Measurements from ENCODE around the gene DRD4. TPM values are rescaled to one million over a fixed set of nuclear protein-coding genes. Genes with fewer than 3 reads are reported as not detected.
"Not testable (repeated sequence)": the region's sequence is repeated elsewhere in the genome, so short reads cannot be mapped to it uniquely, and the experiment has no call there.

Gene DRD4
- polyA plus RNA-seq, 4 donors = 0.51 to 1.4 (median 1.1) TPM

GRCh38 chr11:679271-680207 is 42.5 kb downstream of the DRD4 start:
- Histone ChIP-seq H3K27ac (ENCODE audit: low read depth in 1 of 3, low read length in 2 of 3) (no peak overlapping the region), H3K9me3 (ENCODE audit: control insufficient read depth in 2 of 2, insufficient read depth in 1 of 2, low read depth in 1 of 2, low read length in 1 of 2) (peaks cover 0 to 7% of the 10 kb centered on the region in 2 donors), H3K4me3 (ENCODE audit: low read depth in 1 of 3, low read length in 3 of 3) (no peak overlapping the region), H3K4me1 (ENCODE audit: control insufficient read depth in 3 of 3, insufficient read depth in 2 of 3, low read depth in 1 of 3, low read length in 2 of 3) (no peaks in the 10 kb centered on the region), H3K27me3 (ENCODE audit: control insufficient read depth in 3 of 3, insufficient read depth in 3 of 3, low read length in 3 of 3) (no peaks in the 10 kb centered on the region), H3K36me3 (ENCODE audit: control insufficient read depth in 3 of 3, insufficient read depth in 2 of 3, low read depth in 1 of 3, low read length in 3 of 3) (peaks cover 5 to 79% (median 6%) of the 10 kb centered on the region in 3 donors)
- DNase-seq (no peak), FAIRE-seq (no peak)
- WGBS, 3 donors = 94 to 95% (median 94%) methylated on average over 36 of the region's 36 CpGs

DNA sequence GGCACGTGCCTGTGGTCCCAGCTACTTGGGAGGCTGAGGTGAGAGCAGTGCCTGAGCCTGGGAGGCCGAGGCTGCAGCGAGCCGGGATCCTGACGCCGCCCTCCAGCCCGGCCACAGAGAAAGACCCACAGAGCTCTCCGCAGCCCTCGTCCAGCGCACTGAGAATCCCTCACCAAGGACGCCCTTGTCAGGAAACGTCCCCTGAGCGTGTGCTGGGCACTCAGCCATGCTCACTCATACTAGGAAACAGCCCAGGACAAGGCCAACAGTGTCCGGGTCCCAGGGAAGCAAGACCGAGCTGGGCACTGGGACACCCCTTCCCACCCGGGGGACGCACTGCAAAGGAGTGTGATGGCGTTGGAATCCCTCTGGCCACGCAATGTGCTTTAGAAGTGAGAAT is 43.4 kb downstream of the DRD4 start:
- FAIRE-seq (no peak), DNase-seq (no peak)
- Histone ChIP-seq H3K4me1 (ENCODE audit: control insufficient read depth in 3 of 3, insufficient read depth in 2 of 3, low read depth in 1 of 3, low read length in 2 of 3) (no peaks in the 10 kb centered on the region), H3K36me3 (ENCODE audit: control insufficient read depth in 3 of 3, insufficient read depth in 2 of 3, low read depth in 1 of 3, low read length in 3 of 3) (peaks cover 6 to 79% (median 7%) of the 10 kb centered on the region in 3 donors), H3K9me3 (ENCODE audit: control insufficient read depth in 2 of 2, insufficient read depth in 1 of 2, low read depth in 1 of 2, low read length in 1 of 2) (peaks cover 0 to 7% of the 10 kb centered on the region in 2 donors), H3K27me3 (ENCODE audit: control insufficient read depth in 3 of 3, insufficient read depth in 3 of 3, low read length in 3 of 3) (no peaks in the 10 kb centered on the region), H3K4me3 (ENCODE audit: low read depth in 1 of 3, low read length in 3 of 3) (no peak overlapping the region), H3K27ac (ENCODE audit: low read depth in 1 of 3, low read length in 2 of 3) (no peak overlapping the region)
- WGBS, 3 donors = 83 to 94% (median 93%) methylated on average over 19 of the region's 19 CpGs

- H3K27ac ChIP-seq (ENCODE audit: low read depth in 1 of 3, low read length in 2 of 3) = no peak overlapping the region
- peaks cover 6 to 83% (median 7%) of the 10 kb centered on the region in 3 donors for H3K36me3 ChIP-seq (ENCODE audit: control insufficient read depth in 3 of 3, insufficient read depth in 2 of 3, low read depth in 1 of 3, low read length in 3 of 3)
These were observed 43.9 kb downstream of the DRD4 start for GRCh38 chr11:680970-681369.

DNA sequence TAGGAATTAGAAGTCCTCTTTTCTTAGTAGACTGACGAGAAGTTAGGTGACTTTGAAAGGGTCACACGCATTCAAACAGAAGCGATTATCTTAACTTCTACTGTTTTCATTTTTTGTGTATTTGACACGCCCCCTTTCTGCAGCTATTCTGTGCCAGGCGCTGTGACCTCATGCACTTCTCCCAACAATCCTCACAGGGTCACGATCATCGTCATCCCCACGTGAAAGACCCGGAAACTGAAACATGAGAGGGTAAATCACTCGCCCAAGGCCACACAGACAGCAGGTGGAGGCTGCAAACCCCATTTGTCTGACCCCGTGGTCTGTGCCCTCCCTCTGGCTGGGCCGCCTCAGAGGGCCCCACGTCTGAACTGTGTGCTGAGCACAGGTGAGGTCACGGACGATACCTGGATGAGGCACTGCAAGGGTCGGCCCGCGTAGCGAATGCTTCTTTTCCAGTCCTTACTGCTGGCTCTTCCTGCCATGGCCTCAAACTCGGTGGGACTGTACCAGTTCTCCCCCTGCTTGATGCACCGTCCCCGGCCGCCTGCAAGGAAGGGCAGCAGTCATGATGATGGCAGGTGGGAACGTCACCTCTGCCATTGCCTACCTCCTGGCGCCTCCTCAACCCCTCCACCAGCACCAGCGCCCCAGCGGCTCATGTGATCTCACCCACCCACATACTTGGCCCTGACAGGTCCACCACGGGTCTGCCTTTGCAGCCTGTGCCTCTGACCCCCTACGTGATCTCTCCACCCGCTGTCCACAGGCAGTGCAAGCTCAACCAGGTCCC is 49.6 kb downstream of the DRD4 start:
- DNase-seq = no peak
- Histone ChIP-seq H3K27ac (ENCODE audit: low read depth in 1 of 3, low read length in 2 of 3) (no peak overlapping the region), H3K4me1 (ENCODE audit: control insufficient read depth in 3 of 3, insufficient read depth in 2 of 3, low read depth in 1 of 3, low read length in 2 of 3) (peaks cover 0 to 10% (median 2%) of the 10 kb centered on the region in 3 donors), H3K9me3 (ENCODE audit: control insufficient read depth in 2 of 2, insufficient read depth in 1 of 2, low read depth in 1 of 2, low read length in 1 of 2) (peaks cover 0 to 7% of the 10 kb centered on the region in 2 donors), H3K27me3 (ENCODE audit: control insufficient read depth in 3 of 3, insufficient read depth in 3 of 3, low read length in 3 of 3) (no peaks in the 10 kb centered on the region), H3K36me3 (ENCODE audit: control insufficient read depth in 3 of 3, insufficient read depth in 2 of 3, low read depth in 1 of 3, low read length in 3 of 3) (peaks cover 9 to 87% (median 10%) of the 10 kb centered on the region in 3 donors), H3K4me3 (ENCODE audit: low read depth in 1 of 3, low read length in 3 of 3) (no peak overlapping the region)
- 89 to 91% (median 90%) methylated on average over 30 of the region's 30 CpGs for WGBS, 3 donors
- FAIRE-seq = no peak

More at GRCh38 chr11:680970-681369, 43.9 kb downstream of the DRD4 start:
- 87 to 92% (median 92%) methylated on average over 13 of the region's 13 CpGs for WGBS, 3 donors
- peaks cover 0 to 7% of the 10 kb centered on the region in 2 donors for H3K9me3 ChIP-seq (ENCODE audit: control insufficient read depth in 2 of 2, insufficient read depth in 1 of 2, low read depth in 1 of 2, low read length in 1 of 2)
- no peaks in the 10 kb centered on the region for H3K27me3 ChIP-seq (ENCODE audit: control insufficient read depth in 3 of 3, insufficient read depth in 3 of 3, low read length in 3 of 3)
- H3K4me1 ChIP-seq (ENCODE audit: control insufficient read depth in 3 of 3, insufficient read depth in 2 of 3, low read depth in 1 of 3, low read length in 2 of 3) = no peaks in the 10 kb centered on the region
- FAIRE-seq (no peak), DNase-seq (no peak)
- no peak overlapping the region for H3K4me3 ChIP-seq (ENCODE audit: low read depth in 1 of 3, low read length in 3 of 3)

- DNase-seq (no peak), FAIRE-seq (no peak)
- peaks cover 0 to 10% (median 3%) of the 10 kb centered on the region in 3 donors for H3K4me1 ChIP-seq (ENCODE audit: control insufficient read depth in 3 of 3, insufficient read depth in 2 of 3, low read depth in 1 of 3, low read length in 2 of 3)
- no peaks in the 10 kb centered on the region for H3K27me3 ChIP-seq (ENCODE audit: control insufficient read depth in 3 of 3, insufficient read depth in 3 of 3, low read length in 3 of 3)
- WGBS, 3 donors = 92 to 93% (median 93%) methylated on average over 13 of the region's 13 CpGs
- H3K27ac ChIP-seq (ENCODE audit: low read depth in 1 of 3, low read length in 2 of 3) = no peak overlapping the region
- no peaks in the 10 kb centered on the region for H3K9me3 ChIP-seq (ENCODE audit: control insufficient read depth in 2 of 2, insufficient read depth in 1 of 2, low read depth in 1 of 2, low read length in 1 of 2)
- peaks cover 9 to 78% (median 10%) of the 10 kb centered on the region in 3 donors for H3K36me3 ChIP-seq (ENCODE audit: control insufficient read depth in 3 of 3, insufficient read depth in 2 of 3, low read depth in 1 of 3, low read length in 3 of 3)
- no peak overlapping the region for H3K4me3 ChIP-seq (ENCODE audit: low read depth in 1 of 3, low read length in 3 of 3)
These were observed 50.7 kb downstream of the DRD4 start for GRCh38 chr11:687751-688150.

DNA sequence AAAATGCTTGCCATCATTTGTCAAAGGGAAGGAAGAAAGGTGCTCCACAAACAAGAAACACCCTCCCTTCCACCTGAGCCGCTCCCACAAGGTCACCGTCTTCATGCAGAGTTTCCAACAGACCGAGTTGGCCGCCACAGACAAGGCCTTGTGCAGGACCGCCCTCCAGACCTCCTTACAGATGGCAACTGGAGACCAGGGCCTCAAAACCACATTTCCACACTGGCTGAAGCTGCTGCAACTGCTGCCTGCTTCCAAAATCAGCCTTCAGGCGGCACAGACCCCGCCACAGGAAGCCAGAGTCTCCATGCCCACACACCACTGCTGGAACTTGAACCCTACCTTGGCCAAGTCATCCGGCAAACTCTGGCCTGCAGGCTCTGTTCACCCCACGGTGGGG is 51.6 kb downstream of the DRD4 start:
- no peak for FAIRE-seq
- Histone ChIP-seq H3K27ac (ENCODE audit: low read depth in 1 of 3, low read length in 2 of 3) (no peak overlapping the region), H3K36me3 (ENCODE audit: control insufficient read depth in 3 of 3, insufficient read depth in 2 of 3, low read depth in 1 of 3, low read length in 3 of 3) (peaks cover 9 to 77% (median 10%) of the 10 kb centered on the region in 3 donors)

GRCh38 chr11:689625-690024 is 52.6 kb downstream of the DRD4 start:
- DNase-seq = no peak

More for the DNA sequence above, 51.6 kb downstream of the DRD4 start:
- Histone ChIP-seq H3K9me3 (ENCODE audit: control insufficient read depth in 2 of 2, insufficient read depth in 1 of 2, low read depth in 1 of 2, low read length in 1 of 2) (no peaks in the 10 kb centered on the region), H3K27me3 (ENCODE audit: control insufficient read depth in 3 of 3, insufficient read depth in 3 of 3, low read length in 3 of 3) (no peaks in the 10 kb centered on the region), H3K4me3 (ENCODE audit: low read depth in 1 of 3, low read length in 3 of 3) (no peak overlapping the region), H3K4me1 (ENCODE audit: control insufficient read depth in 3 of 3, insufficient read depth in 2 of 3, low read depth in 1 of 3, low read length in 2 of 3) (peaks cover 0 to 15% (median 6%) of the 10 kb centered on the region in 3 donors)
- WGBS, 3 donors = 82 to 90% (median 82%) methylated on average over 9 of the region's 9 CpGs
- DNase-seq = no peak

DNA sequence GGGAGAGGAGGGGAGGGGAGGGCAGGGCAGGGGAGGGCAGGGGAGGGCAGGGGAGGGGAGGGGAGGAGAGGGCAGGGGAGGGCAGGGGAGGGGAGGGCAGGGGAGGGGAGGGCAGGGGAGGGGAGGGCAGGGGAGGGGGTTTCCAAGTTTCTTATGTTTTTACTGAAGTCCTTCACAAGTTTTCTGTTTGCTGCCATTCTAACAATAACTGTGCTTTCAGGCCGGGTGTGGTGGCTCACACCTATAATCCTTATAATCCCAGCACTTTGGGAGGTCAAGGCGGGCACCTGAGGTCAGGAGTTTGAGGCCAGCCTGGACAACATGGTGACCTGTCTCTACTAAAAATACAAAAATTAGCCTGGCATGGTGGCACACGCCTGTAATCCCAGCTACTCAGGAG is 53.2 kb downstream of the DRD4 start:
- not testable (repeated sequence) for FAIRE-seq; H3K27ac ChIP-seq (ENCODE audit: low read depth in 1 of 3, low read length in 2 of 3); H3K27me3 ChIP-seq (ENCODE audit: control insufficient read depth in 3 of 3, insufficient read depth in 3 of 3, low read length in 3 of 3); H3K9me3 ChIP-seq (ENCODE audit: control insufficient read depth in 2 of 2, insufficient read depth in 1 of 2, low read depth in 1 of 2, low read length in 1 of 2); DNase-seq; H3K4me3 ChIP-seq (ENCODE audit: low read depth in 1 of 3, low read length in 3 of 3)
- 91 to 97% (median 95%) methylated on average over 3 of the region's 3 CpGs for WGBS, 3 donors
- H3K4me1 ChIP-seq (ENCODE audit: control insufficient read depth in 3 of 3, insufficient read depth in 2 of 3, low read depth in 1 of 3, low read length in 2 of 3) = peaks cover 0 to 22% (median 13%) of the 10 kb centered on the region in 3 donors
- peaks cover 6 to 65% (median 10%) of the 10 kb centered on the region in 3 donors for H3K36me3 ChIP-seq (ENCODE audit: control insufficient read depth in 3 of 3, insufficient read depth in 2 of 3, low read depth in 1 of 3, low read length in 3 of 3)

More at GRCh38 chr11:689625-690024, 52.6 kb downstream of the DRD4 start:
- WGBS, 3 donors = 90 to 93% (median 92%) methylated on average over 7 of the region's 7 CpGs
- Histone ChIP-seq H3K4me3 (ENCODE audit: low read depth in 1 of 3, low read length in 3 of 3) (no peak overlapping the region), H3K9me3 (ENCODE audit: control insufficient read depth in 2 of 2, insufficient read depth in 1 of 2, low read depth in 1 of 2, low read length in 1 of 2) (no peaks in the 10 kb centered on the region), H3K36me3 (ENCODE audit: control insufficient read depth in 3 of 3, insufficient read depth in 2 of 3, low read depth in 1 of 3, low read length in 3 of 3) (peaks cover 7 to 71% (median 10%) of the 10 kb centered on the region in 3 donors), H3K27ac (ENCODE audit: low read depth in 1 of 3, low read length in 2 of 3) (no peak overlapping the region), H3K27me3 (ENCODE audit: control insufficient read depth in 3 of 3, insufficient read depth in 3 of 3, low read length in 3 of 3) (no peaks in the 10 kb centered on the region), H3K4me1 (ENCODE audit: control insufficient read depth in 3 of 3, insufficient read depth in 2 of 3, low read depth in 1 of 3, low read length in 2 of 3) (peaks cover 0 to 22% (median 13%) of the 10 kb centered on the region in 3 donors)
- no peak for FAIRE-seq
